GM08714 (cell line): ENCODE results near the gene NXN.
"Not testable (repeated sequence)": the region's sequence is repeated elsewhere in the genome, so short reads cannot be mapped to it uniquely, and the experiment has no call there.

Experiments used
- H3K4me3 ChIP-seq: fragments of 200-500 bp; sonication (Bioruptor generic); 2 replicates; pipeline ENCODE4 v1.5.1; 2014; ENCODE audit warnings: mild to moderate bottlenecking, low read length, inconsistent platforms
- ZNF274 ChIP-seq: IDR thresholded peaks from 2 replicates; pipeline ENCODE4 v1.6.1; 2012; ENCODE audit warnings: mild to moderate bottlenecking, low read depth, low read length

The NXN gene

GRCh38 chr17:753418-753817, 226.2 kb downstream of the NXN start:
- H3K4me3 ChIP-seq = no peak overlapping the region
- TF ChIP-seq ZNF274 = no peak

- H3K4me3 ChIP-seq = peak overlapping the region; percentile 66; the same call in 1 of the 2 replicates
- no peak for TF ChIP-seq ZNF274
These were observed 226.9 kb downstream of the NXN start for GRCh38 chr17:752620-753219.

DNA sequence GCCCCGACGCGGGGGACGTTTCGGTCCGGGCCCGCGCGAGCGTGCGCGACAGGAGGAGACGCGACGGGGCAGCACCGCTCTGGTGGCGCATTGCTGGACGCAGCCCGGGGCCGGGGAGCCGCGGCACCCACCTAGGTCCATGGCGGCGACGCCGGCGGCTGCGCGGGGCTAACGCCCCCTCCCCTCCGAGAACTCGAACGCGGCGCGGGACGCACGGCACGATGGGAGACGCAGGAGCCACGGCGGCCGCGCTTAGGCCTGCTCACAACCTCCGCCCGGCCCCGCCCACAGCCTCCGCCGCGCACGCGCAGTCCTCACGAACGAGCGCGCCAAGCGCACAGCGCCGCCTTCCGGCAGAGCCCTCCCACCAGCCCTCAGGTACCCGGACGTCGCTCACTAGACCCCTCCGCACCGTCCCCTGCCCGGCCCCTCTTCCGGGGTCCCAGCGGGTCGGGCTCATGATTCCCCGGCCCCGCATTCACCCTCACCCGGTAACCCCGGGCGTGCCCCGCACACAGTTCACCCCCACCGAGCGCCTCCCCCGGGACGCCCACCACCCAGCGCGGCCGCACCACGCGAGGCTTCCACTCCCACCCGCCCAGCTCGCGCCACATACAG, 227.5 kb downstream of the NXN start, which contains the start of gene GEMIN4:
Gene GEMIN4 (minus strand): TSS at position 263 of the 618 bp plus-strand sequence. CDS start 122 bp downstream, at position 141.
- peak within 1 kb of the TSS; percentile 66 for H3K4me3 ChIP-seq
- no peak for TF ChIP-seq ZNF274

GRCh38 chr17:751269-752001, 228.1 kb downstream of the NXN start:
- peak overlapping the region; percentile 66 for H3K4me3 ChIP-seq
- TF ChIP-seq ZNF274 = no peak

DNA sequence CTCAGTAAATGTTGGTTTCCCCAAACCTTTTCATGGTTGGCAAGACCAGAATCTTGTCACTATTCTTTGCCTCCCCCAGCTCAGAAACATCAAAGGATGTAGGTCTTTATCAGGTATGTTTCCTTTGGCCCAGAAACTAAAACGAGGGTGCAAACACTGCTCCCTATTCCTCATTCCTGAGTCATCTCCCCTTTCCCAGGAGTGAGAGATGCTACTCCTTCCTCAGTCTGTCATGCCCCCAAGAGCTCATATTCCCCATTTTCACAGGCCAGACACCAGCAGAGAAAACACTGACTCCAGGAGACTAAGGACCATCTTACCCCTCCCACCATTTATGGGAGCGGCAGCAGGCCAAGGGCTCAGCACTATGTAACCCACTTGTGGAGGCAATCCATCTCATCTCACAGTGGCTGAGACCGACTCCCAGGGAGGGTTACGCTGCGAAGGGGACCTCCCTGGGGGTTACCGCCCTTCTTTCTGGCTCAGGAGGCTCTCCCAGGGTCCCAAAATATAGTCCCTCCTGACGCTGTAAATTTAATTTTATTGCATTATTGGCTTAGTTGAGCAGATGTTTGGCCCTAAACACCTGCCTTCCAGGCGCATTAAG, 229.0 kb downstream of the NXN start:
- no peak for TF ChIP-seq ZNF274

DNA sequence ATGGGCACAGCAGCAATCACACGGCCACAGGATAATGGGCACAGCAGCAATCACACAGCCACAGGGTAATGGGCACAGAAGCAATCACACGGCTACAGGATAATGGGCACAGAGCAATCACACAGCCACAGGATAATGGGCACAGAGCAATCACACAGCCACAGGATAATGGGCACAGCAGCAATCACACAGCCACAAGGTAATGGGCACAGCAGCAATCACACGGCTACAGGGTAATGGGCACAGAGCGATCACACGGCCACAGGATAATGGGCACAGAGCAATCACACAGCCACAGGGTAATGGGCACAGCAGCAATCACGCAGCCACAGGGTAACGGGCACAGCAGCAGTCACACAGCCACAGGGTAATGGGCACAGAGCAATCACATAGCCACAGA, 230.2 kb downstream of the NXN start:
- H3K4me3 ChIP-seq = not testable (repeated sequence)

More for the DNA sequence above, 229.0 kb downstream of the NXN start:
- peak overlapping the region; percentile 66 for H3K4me3 ChIP-seq
